HG02588 (cell line): ENCODE results near the gene PLPPR4.
"Not testable (repeated sequence)": the region's sequence is repeated elsewhere in the genome, so short reads cannot be mapped to it uniquely, and the experiment has no call there.

Experiments used
- ATAC-seq: cut with Tn5 transposase; IDR thresholded peaks from one replicate; pipeline ENCODE4 v1.9.1; 2021; ENCODE audit warnings: mild to moderate bottlenecking, moderate library complexity; ENCODE audit not compliant: unreplicated experiment

Gene PLPPR4

DNA sequence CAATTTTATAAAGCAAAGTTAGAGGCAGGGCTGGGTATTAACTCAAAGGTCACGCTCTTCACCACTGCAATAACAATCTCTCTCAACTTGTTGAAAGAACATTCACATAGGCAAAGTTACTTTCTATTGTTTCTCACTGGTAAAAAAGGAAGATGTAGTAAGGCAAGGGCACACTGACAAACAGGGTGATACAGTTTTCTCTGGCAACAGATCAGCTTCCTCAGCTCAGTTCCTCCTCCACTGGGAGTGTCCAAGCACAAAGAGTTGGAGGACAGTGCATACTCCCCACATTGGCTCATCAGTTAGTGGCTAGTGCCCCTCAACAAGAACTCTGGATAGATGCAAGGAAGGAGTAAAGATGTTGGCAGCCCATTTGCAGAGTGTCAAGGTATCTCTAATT, 3.7 kb downstream of the PLPPR4 start:
- ATAC-seq = no peak

DNA sequence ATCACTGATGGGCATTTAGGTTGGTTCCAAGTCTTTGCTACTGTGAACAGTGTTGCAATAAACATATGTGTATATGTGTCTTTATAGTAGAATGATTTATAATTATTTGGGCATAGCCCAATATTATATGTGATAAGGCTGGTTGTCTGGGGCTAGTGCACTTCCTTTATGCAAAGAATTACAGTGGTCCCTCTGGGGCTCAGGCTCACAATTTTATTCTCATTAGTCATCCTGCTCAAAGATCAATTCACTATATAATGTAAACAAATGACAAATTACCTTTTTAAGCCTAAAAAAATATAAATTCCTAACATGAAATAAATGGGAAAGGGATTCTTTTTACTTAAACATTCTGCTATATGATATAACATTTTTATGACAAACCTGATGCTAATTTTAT, 5.0 kb downstream of the PLPPR4 start:
- no peak for ATAC-seq

DNA sequence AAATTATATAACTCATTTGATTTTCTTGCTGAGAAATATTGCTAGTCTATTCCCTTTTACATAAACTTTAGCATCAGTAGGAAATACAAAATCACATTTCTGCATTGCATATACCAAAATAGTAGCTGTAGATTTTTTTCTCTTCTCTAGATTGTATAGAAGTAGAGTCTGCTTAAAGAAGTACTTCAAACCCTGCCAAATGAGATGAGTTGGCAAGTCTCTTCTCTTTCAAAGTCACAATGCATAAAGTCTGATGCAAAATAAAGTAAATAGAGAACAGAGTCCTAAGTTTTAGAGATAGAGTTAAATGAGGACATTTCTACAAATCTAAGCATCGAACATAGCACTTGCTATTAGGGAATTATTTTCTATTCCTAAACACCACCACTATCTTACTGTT, 6.4 kb downstream of the PLPPR4 start:
- ATAC-seq = no peak

DNA sequence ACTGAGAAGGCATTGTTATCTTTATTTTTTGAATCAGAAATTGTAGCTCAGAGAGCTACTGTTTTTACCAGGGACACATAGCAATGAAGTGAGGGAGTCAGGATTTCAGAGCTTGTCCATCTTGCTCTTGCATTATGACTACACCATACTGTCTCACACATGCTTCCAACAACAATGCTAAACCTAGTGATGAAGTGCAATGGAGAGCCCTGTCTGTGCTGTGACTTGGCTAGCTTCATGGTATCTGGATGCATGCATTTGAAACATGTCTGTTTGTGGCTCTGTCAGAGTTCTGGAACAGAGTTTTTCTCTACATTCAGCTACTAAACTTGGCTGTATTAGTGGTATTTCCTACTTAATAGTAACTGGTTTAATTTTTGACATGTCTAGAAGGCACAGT, 7.0 kb downstream of the PLPPR4 start:
- no peak for ATAC-seq

DNA sequence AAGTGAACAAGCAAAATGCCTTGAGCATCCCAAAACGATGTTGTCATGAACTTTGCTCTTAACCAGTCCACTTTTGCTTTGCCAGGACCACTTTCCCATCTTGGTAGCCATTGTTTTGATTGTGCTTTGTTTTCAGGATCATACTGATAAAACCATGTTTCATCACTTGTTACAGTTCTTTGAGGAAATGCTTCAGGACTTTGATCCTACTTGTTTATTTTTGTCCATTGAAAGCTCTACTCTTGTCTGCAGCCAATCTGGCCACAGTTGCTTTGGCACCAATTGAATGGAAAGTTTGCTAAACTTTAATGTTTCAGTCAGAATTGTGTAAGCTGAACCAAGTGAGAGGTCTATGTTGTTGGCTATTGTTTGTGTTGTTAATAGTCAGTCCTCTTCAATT, 12.8 kb downstream of the PLPPR4 start:
- ATAC-seq = no peak

DNA sequence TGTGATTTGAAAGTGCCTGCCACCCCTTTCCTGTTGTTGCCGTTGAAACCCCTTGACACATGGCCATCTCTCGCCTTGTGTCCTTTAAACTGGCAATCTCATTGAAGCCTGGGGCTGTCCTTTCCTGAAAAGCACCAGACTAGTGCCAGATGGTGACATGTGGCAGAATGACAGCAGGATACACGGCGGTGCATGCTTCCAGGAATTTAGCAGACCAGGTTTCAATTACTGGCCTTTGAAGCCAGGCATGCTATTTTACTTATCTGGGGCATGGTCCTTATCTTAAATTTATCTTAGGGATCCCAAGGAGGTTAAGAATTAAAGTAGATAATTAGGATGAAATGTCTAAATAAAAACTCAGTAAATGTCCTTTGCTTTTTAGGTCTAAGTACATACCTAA, 15.2 kb downstream of the PLPPR4 start:
- no peak for ATAC-seq

DNA sequence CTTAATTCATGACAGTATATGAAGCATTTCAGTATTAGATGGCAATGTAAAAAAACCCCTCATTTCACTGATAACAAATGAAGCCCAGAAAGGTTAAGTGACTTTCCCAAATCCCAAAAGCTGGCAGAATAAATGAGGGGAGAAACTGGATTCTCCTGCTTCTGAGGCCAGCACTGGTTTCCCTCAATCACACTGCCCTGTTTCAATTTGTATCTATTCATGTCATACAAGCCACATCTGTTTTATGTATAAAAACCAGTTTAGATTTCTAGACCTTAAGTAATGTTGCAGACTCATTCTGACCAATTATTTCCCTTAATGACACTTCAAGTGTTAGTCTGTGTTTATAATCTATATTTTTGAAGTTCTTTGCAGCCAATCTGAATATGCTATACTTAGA, 16.8 kb downstream of the PLPPR4 start:
- no peak for ATAC-seq

DNA sequence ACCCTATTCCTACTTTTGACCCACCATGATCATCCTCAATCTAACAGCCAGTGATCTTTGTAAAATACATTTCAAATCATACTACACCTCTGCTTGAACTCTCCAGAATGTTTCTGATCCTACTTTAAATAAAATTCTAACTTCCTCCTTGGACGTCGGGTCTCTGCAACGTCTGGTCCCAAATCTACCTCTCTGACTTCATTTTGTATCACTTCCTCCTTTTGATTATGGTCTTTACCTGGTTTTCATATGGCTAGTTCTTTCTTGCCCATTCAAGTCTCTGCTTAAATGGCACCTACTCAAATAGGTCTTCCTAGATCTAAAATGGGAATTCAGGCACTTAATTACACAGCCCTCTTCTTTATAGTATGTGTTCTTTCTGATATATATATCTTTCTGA, 18.2 kb downstream of the PLPPR4 start:
- no peak for ATAC-seq

DNA sequence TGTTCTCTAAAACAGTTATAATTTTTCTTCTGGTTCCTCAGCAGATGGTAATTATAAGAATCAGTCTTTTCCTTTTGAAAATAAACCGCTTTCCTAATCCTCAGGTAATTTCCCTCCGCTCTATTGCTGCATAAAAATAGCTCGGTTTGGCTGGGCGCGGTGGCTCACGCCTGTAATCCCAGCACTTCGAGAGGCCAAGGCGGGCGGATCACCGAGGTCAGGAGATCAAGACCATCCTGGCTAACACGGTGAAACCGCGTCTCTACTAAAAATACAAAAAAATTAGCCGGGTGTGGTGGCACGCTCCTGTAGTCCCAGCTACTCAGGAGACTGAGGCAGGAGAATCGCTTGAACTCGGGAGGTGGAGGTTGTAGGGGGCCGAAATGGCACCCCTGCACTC, 19.2 kb downstream of the PLPPR4 start:
- not testable (repeated sequence) for ATAC-seq

DNA sequence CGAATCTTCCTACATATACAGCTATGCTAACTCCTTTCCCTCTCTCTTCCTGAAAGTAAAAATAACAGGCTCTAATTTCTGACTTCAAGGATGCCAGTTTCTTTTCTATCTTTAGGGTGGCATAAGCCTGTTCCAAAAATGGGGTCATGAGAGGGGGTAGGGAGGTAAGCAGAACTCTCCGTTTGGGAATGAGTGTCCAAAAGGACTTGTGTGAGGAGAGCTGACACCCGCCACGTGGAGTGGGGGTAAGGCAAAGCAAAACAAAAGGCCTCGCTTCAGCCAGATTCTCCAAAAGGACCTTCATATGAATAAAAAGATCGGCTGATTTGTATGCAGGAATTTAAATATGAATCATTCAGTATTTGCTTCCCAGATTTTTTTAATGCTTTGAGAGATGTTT, 28.6 kb downstream of the PLPPR4 start:
- no peak for ATAC-seq

DNA sequence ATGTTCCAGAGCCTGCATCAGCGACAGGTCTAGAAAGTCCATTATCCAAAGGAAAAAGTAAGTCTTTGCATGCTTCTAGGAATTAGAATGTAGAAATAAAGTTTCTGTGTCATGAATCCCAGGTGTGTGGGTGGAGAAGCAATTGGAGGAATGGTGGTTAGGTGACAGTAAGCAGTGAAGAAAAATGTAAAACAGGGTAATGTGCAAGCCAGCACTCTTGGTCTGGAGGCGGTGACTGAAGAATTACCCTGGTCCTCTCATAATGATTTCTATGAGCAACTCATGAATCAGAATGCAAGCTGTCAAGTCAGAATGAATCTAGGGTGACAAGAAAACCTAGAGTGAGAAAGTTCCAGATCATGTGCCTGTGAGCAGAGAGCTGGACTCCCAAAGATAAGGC, 33.6 kb downstream of the PLPPR4 start:
- ATAC-seq = no peak

DNA sequence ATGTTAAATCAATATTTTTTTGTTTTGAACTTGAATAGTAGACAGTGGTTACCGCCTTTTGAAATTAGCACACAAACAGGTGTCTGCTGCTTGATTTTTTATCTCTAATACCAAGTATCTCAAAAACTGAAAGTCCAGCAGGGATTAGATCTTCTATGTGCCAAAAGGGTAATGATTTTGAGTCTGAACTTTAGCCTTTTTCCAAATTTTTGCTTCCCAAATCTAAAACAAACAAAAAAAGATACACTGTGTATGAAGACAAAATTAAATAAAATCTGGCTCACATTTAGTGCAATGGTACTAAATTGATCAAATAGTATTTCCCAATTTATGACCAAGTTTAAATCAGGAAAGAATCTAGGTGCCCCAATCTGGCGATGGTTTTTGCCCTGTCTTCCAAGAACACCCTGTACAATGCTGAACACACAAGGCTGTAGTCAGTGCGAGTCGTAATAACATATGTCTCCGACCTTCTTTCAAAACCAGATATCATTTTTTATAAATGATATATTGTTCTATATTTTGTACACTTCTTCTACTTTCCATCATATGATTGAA, 40.5 kb downstream of the PLPPR4 start:
- no peak for ATAC-seq

DNA sequence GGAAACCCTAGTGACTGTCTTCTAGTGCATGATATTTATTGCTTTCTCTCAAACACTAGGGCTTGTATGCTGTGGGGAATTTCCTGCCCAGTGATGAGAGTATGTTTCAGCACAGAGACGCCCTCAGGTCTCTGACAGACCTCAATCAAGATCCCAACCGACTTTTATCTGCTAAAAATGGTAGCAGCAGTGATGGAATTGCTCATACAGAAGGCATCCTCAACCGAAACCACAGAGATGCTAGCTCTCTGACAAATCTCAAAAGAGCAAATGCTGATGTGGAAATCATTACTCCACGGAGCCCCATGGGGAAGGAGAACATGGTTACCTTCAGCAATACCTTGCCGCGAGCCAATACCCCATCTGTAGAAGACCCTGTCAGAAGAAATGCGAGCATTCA, 41.3 kb downstream of the PLPPR4 start:
- no peak for ATAC-seq

DNA sequence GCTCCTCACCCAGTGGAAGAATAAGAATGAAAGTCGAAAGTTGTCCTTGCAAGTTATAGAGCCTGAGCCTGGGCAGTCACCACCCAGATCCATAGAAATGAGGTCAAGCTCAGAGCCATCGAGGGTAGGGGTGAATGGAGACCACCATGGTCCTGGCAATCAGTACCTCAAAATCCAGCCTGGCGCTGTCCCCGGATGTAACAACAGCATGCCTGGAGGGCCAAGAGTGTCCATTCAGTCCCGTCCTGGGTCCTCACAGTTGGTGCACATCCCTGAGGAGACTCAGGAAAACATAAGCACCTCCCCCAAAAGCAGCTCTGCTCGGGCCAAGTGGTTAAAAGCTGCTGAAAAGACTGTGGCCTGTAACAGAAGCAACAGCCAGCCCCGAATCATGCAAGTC, 41.8 kb downstream of the PLPPR4 start:
- ATAC-seq = no peak

DNA sequence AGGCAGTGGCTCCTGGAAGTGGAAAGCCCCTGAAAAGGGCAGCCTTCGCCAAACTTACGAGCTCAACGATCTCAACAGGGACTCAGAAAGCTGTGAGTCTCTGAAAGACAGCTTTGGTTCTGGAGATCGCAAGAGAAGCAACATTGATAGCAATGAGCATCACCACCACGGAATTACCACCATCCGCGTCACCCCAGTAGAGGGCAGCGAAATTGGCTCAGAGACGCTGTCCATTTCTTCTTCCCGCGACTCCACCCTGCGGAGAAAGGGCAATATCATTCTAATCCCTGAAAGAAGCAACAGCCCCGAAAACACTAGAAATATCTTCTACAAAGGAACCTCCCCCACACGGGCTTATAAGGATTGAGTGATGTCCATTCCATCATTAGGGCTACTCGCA, 42.4 kb downstream of the PLPPR4 start:
- ATAC-seq = no peak

DNA sequence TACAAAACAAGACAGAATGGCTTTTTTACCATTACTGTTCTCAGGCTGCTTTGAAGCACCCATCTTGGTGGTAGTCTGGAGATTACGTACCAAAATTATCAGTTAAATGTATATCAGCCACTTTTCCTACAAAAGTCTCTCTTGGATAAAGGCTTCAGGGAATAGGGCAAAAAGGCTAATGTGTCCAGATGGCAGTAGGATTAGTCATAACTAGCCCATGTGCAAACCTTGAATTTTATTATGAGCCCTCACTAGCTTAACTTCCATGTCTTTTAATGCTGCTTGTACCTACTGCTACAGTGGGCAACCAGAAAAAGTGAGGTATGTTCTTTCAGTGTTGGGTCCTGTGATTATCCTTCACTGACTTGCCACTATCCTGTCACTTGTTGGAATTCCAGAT, 51.0 kb downstream of the PLPPR4 start:
- no peak for ATAC-seq

DNA sequence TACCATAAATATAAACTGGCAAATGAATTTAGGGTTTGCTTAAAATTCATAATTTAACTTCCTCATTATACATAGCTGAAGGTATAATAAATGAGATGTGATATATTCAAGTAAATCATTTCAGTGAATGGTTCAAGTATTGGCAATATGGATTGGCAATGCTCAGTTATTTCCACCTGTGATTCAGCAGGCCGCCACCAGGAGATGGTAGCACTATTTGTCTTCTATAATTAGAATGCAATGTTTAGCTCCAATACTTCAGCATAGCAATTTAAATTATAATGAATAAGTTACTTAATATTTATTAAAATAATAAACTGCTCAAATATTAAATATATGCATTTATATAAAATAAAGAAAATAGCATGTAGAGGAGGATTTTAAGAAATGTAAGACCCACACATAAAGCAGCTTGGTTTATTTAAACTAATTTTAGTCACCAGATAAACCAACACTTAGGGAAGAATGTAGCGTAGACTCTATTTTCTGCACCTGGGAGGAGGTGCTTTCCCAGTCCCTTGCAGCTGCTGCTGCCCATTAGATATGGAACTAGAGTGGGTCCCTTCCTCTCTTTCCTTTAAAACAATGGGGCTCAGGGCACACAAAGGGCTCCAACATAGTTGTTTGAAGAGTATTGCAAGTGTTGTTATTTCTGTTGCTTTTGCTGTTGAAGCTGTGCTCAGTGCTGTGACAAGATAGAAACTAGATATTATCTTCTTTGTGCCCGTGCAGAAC, 62.1 kb downstream of the PLPPR4 start:
- no peak for ATAC-seq

DNA sequence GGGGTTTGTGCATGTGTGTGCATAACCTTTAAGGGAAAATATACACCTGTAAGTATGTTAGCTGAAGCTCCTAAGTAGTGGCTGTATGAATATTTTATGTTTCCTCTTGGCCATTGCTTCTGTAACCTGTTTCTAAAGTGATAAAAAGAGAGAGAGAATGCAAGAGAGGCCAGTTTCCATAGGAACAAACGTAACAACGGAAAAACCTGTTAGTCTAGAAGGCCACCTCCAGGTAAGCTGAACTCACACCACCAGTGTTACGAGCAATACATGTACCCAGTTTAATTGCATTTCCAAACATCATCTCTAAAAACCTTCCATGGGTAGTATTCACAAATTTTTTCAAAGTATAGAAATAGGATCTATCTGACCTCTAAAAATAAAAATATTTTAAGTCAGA, 63.1 kb downstream of the PLPPR4 start:
- no peak for ATAC-seq

DNA sequence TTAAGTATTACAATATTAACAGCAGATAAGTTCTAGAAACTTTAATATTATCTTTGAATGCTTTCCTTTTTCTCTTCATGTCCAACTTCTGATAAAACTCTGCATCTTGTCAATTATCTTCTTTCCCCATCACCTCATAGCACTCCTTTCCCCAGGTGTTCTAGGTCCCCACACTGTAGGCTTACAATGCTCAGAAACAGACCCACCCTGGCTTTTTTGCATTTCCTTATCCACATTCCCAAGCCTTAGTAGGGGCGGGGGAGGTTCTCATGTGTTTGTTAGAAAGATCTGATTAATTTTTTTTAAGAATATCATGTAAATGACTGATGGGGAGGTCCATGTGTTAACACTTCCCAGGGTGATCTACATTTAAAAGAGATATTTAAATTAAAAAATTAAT, 63.9 kb downstream of the PLPPR4 start:
- no peak for ATAC-seq

DNA sequence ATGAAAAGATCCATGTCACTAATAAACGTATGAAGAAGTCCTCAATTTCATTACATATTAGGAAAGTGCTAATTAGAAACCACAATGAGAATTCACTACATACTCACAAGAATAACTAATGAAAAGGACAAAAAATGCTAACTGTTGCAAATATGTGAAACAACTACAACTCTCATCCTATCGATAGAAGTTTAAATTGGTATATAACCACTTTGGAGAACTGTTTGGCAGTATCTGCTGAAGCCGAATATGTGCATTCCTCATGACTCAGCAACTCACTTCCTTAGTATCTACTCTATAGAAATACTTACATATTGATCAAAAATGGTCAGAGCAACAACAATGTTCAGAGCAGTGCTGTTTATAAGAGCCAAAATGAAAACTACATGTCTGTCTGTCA, 66.8 kb downstream of the PLPPR4 start:
- no peak for ATAC-seq

DNA sequence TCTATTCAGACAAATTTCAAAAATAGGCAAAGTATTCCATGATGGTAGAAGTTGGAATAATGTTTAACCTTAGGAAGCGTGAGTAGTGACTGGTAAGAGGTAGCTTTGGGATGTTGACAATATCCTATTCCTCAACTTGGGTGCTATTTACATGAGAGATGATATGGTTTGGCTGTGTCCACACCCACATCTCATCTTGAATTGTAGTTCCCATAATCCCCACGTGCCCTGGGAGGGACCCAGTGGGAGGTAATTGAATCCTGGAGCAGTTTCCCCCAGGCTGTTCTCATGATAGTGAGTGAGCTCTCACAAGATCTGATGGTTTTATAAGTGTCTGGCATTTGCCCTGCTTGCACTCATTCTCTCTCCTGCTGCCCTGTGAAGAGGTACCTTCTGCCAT, 67.3 kb downstream of the PLPPR4 start:
- ATAC-seq = no peak

DNA sequence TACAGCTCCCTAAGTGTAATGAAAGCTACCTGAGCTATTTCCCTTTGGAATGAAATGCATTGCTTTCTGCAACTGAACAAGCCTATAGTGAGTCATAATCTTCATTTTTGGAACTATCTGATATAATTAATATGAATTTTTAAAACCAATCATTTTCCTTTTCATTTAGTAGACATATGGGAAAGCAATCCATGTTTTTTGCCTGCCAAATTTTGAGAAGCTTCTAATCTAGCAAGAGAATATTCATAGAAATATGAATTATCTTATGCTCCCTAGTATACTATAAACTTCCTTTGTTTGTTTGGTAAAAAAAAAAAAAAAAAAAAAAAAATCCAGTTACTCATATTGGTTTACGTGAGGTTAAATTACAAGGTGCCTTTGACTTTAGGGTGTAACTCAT, 68.3 kb downstream of the PLPPR4 start:
- ATAC-seq = no peak

DNA sequence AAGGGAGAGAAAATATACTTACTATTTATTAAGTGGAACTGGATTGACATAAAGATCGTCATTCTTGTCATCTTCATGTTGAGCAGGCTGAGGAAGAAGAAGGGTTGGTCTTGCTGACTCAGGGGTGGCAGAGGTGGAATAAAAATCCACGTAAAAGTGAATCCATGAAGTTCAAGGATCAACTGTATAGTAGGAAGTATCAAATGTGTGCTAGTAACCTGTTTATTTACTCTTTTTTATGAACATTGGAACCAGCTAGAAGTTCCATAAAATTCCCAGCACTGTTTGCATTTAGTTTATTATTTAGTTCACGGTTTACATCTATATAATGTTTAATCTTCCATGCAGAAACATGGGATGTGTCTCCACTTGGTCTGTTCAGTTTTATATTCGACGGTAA, 70.7 kb downstream of the PLPPR4 start:
- ATAC-seq = no peak
